ENCODE data around the gene SPINDOC.

SPINDOC gene

GRCh38 chr11:63813035-63813562 is at the start of gene SPINDOC:
TSS of gene SPINDOC (plus strand) at chr11:63813456. CDS start at chr11:63813687, 231 bp downstream.
- TF ChIP-seq CTCF (IDR thresholded peaks at IDR 0.05; ENCODE audit: insufficient read depth, low read depth, low read length, missing control alignments): no peak
- peak within 1 kb of the TSS; percentile 95 for H3K4me3 ChIP-seq (ENCODE audit: low read depth, low read length)
- DNase-seq (ENCODE audit: low read depth): peak; percentile 79

- no peak overlapping the region for H3K4me3 ChIP-seq (ENCODE audit: low read depth, low read length)
- no peak for DNase-seq (ENCODE audit: low read depth)
Observed at GRCh38 chr11:63763496-63764339, 49.5 kb upstream of the SPINDOC start.

GRCh38 chr11:63764340-63764678 is 48.9 kb upstream of the SPINDOC start:
- DNase-seq (ENCODE audit: low read depth): no peak
- TF ChIP-seq CTCF (IDR thresholded peaks at IDR 0.05; ENCODE audit: insufficient read depth, low read depth, low read length, missing control alignments): no peak
- no peak overlapping the region for H3K4me3 ChIP-seq (ENCODE audit: low read depth, low read length)

More at GRCh38 chr11:63763496-63764339, 49.5 kb upstream of the SPINDOC start:
- no peak for TF ChIP-seq CTCF (IDR thresholded peaks at IDR 0.05; ENCODE audit: insufficient read depth, low read depth, low read length, missing control alignments)

- no peak for TF ChIP-seq CTCF (IDR thresholded peaks at IDR 0.05; ENCODE audit: insufficient read depth, low read depth, low read length, missing control alignments)
- H3K4me3 ChIP-seq (ENCODE audit: low read depth, low read length): no peak overlapping the region
- no peak for DNase-seq (ENCODE audit: low read depth)
Observed at GRCh38 chr11:63764679-63765647, 48.3 kb upstream of the SPINDOC start.

GRCh38 chr11:63765688-63766241 is 47.5 kb upstream of the SPINDOC start:
- no peak for TF ChIP-seq CTCF (IDR thresholded peaks at IDR 0.05; ENCODE audit: insufficient read depth, low read depth, low read length, missing control alignments)
- no peak for DNase-seq (ENCODE audit: low read depth)
- H3K4me3 ChIP-seq (ENCODE audit: low read depth, low read length): no peak overlapping the region

GRCh38 chr11:63766531-63767235 is 46.6 kb upstream of the SPINDOC start:
- TF ChIP-seq CTCF (IDR thresholded peaks at IDR 0.05; ENCODE audit: insufficient read depth, low read depth, low read length, missing control alignments): no peak
- no peak overlapping the region for H3K4me3 ChIP-seq (ENCODE audit: low read depth, low read length)
- no peak for DNase-seq (ENCODE audit: low read depth)
